Measurements from ENCODE around the gene TBL1X. TPM values are rescaled to one million over a fixed set of nuclear protein-coding genes. Genes with fewer than 3 reads are reported as not detected.

TBL1X gene
- polyA plus RNA-seq, 1 donor (not counting 4 experiments of a cell fraction or from before 2014, with no cell fraction given) = 2.2 TPM

GRCh38 chrX:9542106-9542760 is 77.4 kb downstream of the TBL1X start:
- no peaks in the 10 kb centered on the region for H3K9me1 ChIP-seq (ENCODE audit: control insufficient read depth, extremely low read depth, insufficient read depth, low read length)
- no peaks in the 10 kb centered on the region for H3K79me2 ChIP-seq (ENCODE audit: control insufficient read depth, insufficient read depth, low read length)
- H3K27me3 ChIP-seq (ENCODE audit: control insufficient read depth, extremely low read depth, insufficient read depth, low read length) = no peaks in the 10 kb centered on the region
- H3K9ac ChIP-seq (ENCODE audit: control insufficient read depth, extremely low read depth, insufficient read depth, low read length) = no peak overlapping the region
- no peaks in the 10 kb centered on the region for H4K20me1 ChIP-seq (ENCODE audit: control insufficient read depth, extremely low read depth, insufficient read depth, low read length)
- H3K4me2 ChIP-seq (ENCODE audit: control insufficient read depth, extremely low read depth, insufficient read depth, low read depth, low read length) = no peak overlapping the region
- no peak overlapping the region for H3K4me3 ChIP-seq (ENCODE audit: control insufficient read depth in 2 of 3, extremely low read depth in 1 of 3, insufficient read depth in 2 of 3, low read depth in 1 of 3, low read length in 3 of 3)
- FAIRE-seq = no peak
- peaks cover 3% of the 10 kb centered on the region for H3K9me3 ChIP-seq (ENCODE audit: control insufficient read depth, low read depth, low read length)
- DNase-seq (ENCODE audit: low read depth, low spot score) = no peak
- H3K4me1 ChIP-seq (ENCODE audit: control insufficient read depth, extremely low read depth, insufficient read depth, low read length) = no peaks in the 10 kb centered on the region
- no peak overlapping the region for H2AFZ ChIP-seq (ENCODE audit: control insufficient read depth, low read length)
- H3K36me3 ChIP-seq (ENCODE audit: control insufficient read depth in 2 of 2, extremely low read depth in 1 of 2, insufficient read depth in 2 of 2, low read length in 2 of 2) = no peaks in the 10 kb centered on the region
- dilution Hi-C loops (cut with MboI; ENCODE audit: extremely low pct_ligation_motif_present, low sequenced_read_pairs) = no loop called here
- TF ChIP-seq EZH2 (IDR thresholded peaks at IDR 0.05; ENCODE audit: low read length) (no peak), CTCF (optimal IDR thresholded peaks at IDR 0.05 in 1 of 3, IDR thresholded peaks at IDR 0.05 in 1 of 3, conservative IDR thresholded peaks at IDR 0.05 in 1 of 3; ENCODE audit: extremely low read depth in 1 of 3, insufficient read depth in 2 of 3, low read length in 3 of 3) (no peak)
- H3K27ac ChIP-seq (ENCODE audit: control insufficient read depth, insufficient read depth, low read length) = no peak overlapping the region

- H3K4me3 ChIP-seq (ENCODE audit: control insufficient read depth in 2 of 3, extremely low read depth in 1 of 3, insufficient read depth in 2 of 3, low read depth in 1 of 3, low read length in 3 of 3) = no peak overlapping the region
- H3K27me3 ChIP-seq (ENCODE audit: control insufficient read depth, extremely low read depth, insufficient read depth, low read length) = no peaks in the 10 kb centered on the region
- H3K4me1 ChIP-seq (ENCODE audit: control insufficient read depth, extremely low read depth, insufficient read depth, low read length) = no peaks in the 10 kb centered on the region
- H3K9me1 ChIP-seq (ENCODE audit: control insufficient read depth, extremely low read depth, insufficient read depth, low read length) = no peaks in the 10 kb centered on the region
- H3K27ac ChIP-seq (ENCODE audit: control insufficient read depth, insufficient read depth, low read length) = no peak overlapping the region
- no peak overlapping the region for H3K9ac ChIP-seq (ENCODE audit: control insufficient read depth, extremely low read depth, insufficient read depth, low read length)
- no peak for TF ChIP-seq CTCF (optimal IDR thresholded peaks at IDR 0.05 in 1 of 3, IDR thresholded peaks at IDR 0.05 in 1 of 3, conservative IDR thresholded peaks at IDR 0.05 in 1 of 3; ENCODE audit: extremely low read depth in 1 of 3, insufficient read depth in 2 of 3, low read length in 3 of 3)
- no peak for TF ChIP-seq EZH2 (IDR thresholded peaks at IDR 0.05; ENCODE audit: low read length)
- FAIRE-seq (no peak), DNase-seq (ENCODE audit: low read depth, low spot score) (no peak)
- peaks cover 3% of the 10 kb centered on the region for H3K9me3 ChIP-seq (ENCODE audit: control insufficient read depth, low read depth, low read length)
- H3K36me3 ChIP-seq (ENCODE audit: control insufficient read depth in 2 of 2, extremely low read depth in 1 of 2, insufficient read depth in 2 of 2, low read length in 2 of 2) = no peaks in the 10 kb centered on the region
- no peaks in the 10 kb centered on the region for H4K20me1 ChIP-seq (ENCODE audit: control insufficient read depth, extremely low read depth, insufficient read depth, low read length)
- H3K4me2 ChIP-seq (ENCODE audit: control insufficient read depth, extremely low read depth, insufficient read depth, low read depth, low read length) = no peak overlapping the region
- H2AFZ ChIP-seq (ENCODE audit: control insufficient read depth, low read length) = no peak overlapping the region
- dilution Hi-C loops (cut with MboI; ENCODE audit: extremely low pct_ligation_motif_present, low sequenced_read_pairs) = no loop called here
- no peaks in the 10 kb centered on the region for H3K79me2 ChIP-seq (ENCODE audit: control insufficient read depth, insufficient read depth, low read length)
Observed at GRCh38 chrX:9542761-9543111, 77.9 kb downstream of the TBL1X start.

Data from keratinocyte (primary cell).